ENCODE data around the gene PIR.

DNA sequence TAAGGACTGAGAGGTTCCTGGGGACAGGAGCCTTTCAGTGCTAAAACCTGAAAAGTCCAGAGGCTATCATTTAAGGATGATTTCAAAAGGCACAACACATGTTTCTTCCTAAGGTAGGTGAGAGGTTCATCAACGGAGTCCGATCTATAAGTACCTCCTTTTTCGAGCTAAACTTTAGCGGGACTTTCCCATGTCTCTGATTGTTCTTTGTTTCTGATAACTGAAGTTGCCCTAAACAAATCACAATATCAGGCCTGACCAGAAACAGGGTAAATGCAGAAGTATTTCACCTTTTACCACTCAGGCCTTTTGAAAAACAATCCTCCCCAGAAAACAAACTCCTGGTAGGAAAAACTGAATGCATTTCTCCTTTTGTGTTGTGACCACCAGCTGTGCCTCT lies 17.6 kb downstream of the PIR start:
- no peak for TF ChIP-seq BMI1 (IDR thresholded peaks at IDR 0.05; ENCODE audit: low read length)
- TF ChIP-seq SIN3A (IDR thresholded peaks at IDR 0.05; ENCODE audit: borderline replicate concordance in 2 of 2, control insufficient read depth in 1 of 2, low read depth in 2 of 2, low read length in 2 of 2): no peak
- TF ChIP-seq, protein P1, sequence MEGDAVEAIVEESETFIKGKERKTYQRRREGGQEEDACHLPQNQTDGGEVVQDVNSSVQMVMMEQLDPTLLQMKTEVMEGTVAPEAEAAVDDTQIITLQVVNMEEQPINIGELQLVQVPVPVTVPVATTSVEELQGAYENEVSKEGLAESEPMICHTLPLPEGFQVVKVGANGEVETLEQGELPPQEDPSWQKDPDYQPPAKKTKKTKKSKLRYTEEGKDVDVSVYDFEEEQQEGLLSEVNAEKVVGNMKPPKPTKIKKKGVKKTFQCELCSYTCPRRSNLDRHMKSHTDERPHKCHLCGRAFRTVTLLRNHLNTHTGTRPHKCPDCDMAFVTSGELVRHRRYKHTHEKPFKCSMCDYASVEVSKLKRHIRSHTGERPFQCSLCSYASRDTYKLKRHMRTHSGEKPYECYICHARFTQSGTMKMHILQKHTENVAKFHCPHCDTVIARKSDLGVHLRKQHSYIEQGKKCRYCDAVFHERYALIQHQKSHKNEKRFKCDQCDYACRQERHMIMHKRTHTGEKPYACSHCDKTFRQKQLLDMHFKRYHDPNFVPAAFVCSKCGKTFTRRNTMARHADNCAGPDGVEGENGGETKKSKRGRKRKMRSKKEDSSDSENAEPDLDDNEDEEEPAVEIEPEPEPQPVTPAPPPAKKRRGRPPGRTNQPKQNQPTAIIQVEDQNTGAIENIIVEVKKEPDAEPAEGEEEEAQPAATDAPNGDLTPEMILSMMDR (IDR thresholded peaks at IDR 0.05 in 2 of 3, conservative IDR thresholded peaks at IDR 0.05 in 1 of 3; ENCODE audit: insufficient read depth in 2 of 3, low read depth in 1 of 3, low read length in 3 of 3): no peak
- TF ChIP-seq NRF1 (conservative IDR thresholded peaks at IDR 0.05 in 1 of 2, IDR thresholded peaks at IDR 0.05 in 1 of 2): no peak
- no peak for TF ChIP-seq NCOA6 (IDR thresholded peaks at IDR 0.05)
- TF ChIP-seq BRCA1 (IDR thresholded peaks at IDR 0.05): no peak
- TF ChIP-seq BRCA1 (CRISPR knock-in tag; IDR thresholded peaks at IDR 0.05): no peak
- TF ChIP-seq ZNF146 (CRISPR knock-in tag; IDR thresholded peaks at IDR 0.05; ENCODE audit: unreplicated experiment): no peak
- no peak for TF ChIP-seq RBBP5 (IDR thresholded peaks at IDR 0.05; ENCODE audit: borderline replicate concordance, insufficient read depth, low read length, poor library complexity, severe bottlenecking)
- TF ChIP-seq, protein P2, sequence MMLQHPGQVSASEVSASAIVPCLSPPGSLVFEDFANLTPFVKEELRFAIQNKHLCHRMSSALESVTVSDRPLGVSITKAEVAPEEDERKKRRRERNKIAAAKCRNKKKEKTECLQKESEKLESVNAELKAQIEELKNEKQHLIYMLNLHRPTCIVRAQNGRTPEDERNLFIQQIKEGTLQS (IDR thresholded peaks at IDR 0.05): no peak
- TF ChIP-seq, protein P2 (CRISPR knock-in tag; conservative IDR thresholded peaks at IDR 0.05): no peak
